GM18502 (cell line): ENCODE results near the gene TMEFF1.
A peak's percentile ranks its signal among the peaks of the same experiment; 100 is the strongest.
"Not testable (repeated sequence)": the region's sequence is repeated elsewhere in the genome, so short reads cannot be mapped to it uniquely, and the experiment has no call there.

ENCODE experiments used
- ATAC-seq: cut with Tn5 transposase; IDR thresholded peaks from one replicate; pipeline ENCODE4 v1.9.1; 2021; ENCODE audit warnings: mild to moderate bottlenecking; ENCODE audit not compliant: unreplicated experiment, poor library complexity

TMEFF1 gene

GRCh38 chr9:100472788-100473275, at the start of gene TMEFF1:
TMEFF1 (plus strand) TSS chr9:100473149; CDS start chr9:100473545, 396 bp downstream.
- ATAC-seq: peak; percentile 65

GRCh38 chr9:100425758-100426157, 47.2 kb upstream of the TMEFF1 start:
- ATAC-seq: no peak

- ATAC-seq: no peak
These were observed 46.8 kb upstream of the TMEFF1 start for GRCh38 chr9:100426189-100426529.

GRCh38 chr9:100426530-100427365, 46.2 kb upstream of the TMEFF1 start, which contains the start of gene MSANTD3:
MSANTD3 (plus strand) TSS chr9:100427143; CDS start chr9:100441939, 14,796 bp downstream.
- ATAC-seq: peak; percentile 74

- ATAC-seq: peak; percentile 70
These were observed 45.3 kb upstream of the TMEFF1 start for GRCh38 chr9:100427366-100428263.

GRCh38 chr9:100428871-100429654, 43.9 kb upstream of the TMEFF1 start:
- ATAC-seq: no peak

GRCh38 chr9:100430286-100430940, 42.5 kb upstream of the TMEFF1 start:
- no peak for ATAC-seq

GRCh38 chr9:100431886-100432285, 41.1 kb upstream of the TMEFF1 start:
- no peak for ATAC-seq

- ATAC-seq: no peak
These were observed 40.2 kb upstream of the TMEFF1 start for GRCh38 chr9:100432736-100433135.

- no peak for ATAC-seq
These were observed 36.4 kb upstream of the TMEFF1 start for GRCh38 chr9:100436571-100436970.

GRCh38 chr9:100437860-100438805, 34.8 kb upstream of the TMEFF1 start:
- peak; percentile 74 for ATAC-seq

- ATAC-seq: no peak
These were observed 32.9 kb upstream of the TMEFF1 start for GRCh38 chr9:100440071-100440470.

GRCh38 chr9:100440487-100440886, 32.5 kb upstream of the TMEFF1 start:
- ATAC-seq: not testable (repeated sequence)

- ATAC-seq: no peak
These were observed 31.0 kb upstream of the TMEFF1 start for GRCh38 chr9:100441911-100442361.

GRCh38 chr9:100443781-100444768, 28.9 kb upstream of the TMEFF1 start:
- no peak for ATAC-seq

GRCh38 chr9:100445161-100445902, 27.6 kb upstream of the TMEFF1 start:
- ATAC-seq: no peak
